Dedifferentiated amniotic fluid mesenchymal stem cell (primary cell): Measurements from ENCODE around the gene MIEN1.
"Not testable (repeated sequence)": the region's sequence is repeated elsewhere in the genome, so short reads cannot be mapped to it uniquely, and the experiment has no call there.

Source experiments
- DNase-seq: peaks from one replicate; pipeline ENCODE4 v3.0.0-alpha.2; 2016; ENCODE audit errors: extremely low spot score

MIEN1 gene

DNA sequence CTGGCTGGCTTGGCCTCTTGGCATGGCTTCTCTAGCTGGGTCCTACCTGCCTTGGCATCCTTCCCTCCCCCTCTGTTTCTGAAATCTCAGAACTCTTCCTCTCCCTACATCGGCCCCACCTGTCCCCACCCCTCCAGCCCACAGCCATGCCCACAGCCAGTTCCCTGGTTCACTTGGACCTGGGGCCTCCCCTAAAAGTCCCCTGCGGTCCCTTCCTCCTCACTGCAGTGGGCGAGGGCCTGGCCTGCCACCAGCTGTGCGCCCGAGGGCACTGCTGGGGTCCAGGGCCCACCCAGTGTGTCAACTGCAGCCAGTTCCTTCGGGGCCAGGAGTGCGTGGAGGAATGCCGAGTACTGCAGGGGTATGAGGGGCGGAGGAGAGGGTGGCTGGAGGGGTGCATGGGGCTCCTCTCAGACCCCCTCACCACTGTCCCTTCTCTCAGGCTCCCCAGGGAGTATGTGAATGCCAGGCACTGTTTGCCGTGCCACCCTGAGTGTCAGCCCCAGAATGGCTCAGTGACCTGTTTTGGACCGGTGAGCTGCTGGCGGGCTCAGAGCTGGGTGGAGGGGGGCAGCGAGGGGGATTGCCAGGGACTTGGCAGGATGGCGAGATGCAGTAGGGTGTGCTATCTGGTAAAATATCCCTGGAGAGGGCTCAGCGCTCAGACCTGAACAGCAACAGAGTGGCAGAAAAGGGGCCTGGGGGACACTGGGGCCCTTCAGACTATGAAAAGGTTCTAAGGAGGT is 14.1 kb downstream of the MIEN1 start:
- DNase-seq = no peak

DNA sequence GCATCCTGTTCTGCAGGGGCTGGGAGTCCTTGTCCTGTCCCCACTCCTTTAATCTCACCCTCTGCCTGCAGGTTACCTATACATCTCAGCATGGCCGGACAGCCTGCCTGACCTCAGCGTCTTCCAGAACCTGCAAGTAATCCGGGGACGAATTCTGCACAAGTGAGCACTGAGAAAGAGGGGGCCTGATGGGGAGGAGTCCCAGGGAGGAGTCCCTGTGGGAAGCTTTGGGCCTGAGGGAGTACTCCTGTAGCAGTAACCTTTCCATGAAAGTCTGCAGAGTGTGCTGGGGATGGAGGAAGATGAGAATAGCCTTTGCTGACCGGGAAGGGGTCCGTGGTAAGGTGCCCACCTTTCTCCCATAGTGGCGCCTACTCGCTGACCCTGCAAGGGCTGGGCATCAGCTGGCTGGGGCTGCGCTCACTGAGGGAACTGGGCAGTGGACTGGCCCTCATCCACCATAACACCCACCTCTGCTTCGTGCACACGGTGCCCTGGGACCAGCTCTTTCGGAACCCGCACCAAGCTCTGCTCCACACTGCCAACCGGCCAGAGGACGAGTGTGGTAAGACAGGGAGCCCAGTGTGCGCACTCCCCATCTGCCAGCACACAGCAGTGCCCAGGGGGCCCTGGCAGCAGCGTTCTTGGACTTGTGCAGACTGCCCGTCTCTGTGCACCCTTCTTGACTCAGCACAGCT is 14.8 kb downstream of the MIEN1 start:
- no peak for DNase-seq

DNA sequence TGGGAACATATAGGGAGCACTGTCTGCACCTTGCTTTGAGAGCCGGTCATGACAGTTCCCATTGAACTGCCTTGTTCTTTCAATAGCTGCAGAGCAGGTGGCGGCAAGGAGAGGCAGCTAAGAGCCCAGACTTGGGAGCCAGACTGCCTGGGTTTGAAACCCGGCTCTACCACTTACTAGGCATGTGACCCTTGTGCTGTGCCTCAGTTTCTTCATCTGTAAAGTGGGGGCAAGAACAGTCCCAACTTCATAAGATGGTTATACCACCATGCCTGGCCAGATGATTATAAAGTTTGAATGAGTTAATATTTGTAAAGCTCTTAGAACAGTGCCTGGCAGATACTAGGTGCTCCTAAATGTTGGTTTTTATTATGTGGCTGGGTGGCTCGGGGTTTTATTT is 16.1 kb downstream of the MIEN1 start:
- no peak for DNase-seq

DNA sequence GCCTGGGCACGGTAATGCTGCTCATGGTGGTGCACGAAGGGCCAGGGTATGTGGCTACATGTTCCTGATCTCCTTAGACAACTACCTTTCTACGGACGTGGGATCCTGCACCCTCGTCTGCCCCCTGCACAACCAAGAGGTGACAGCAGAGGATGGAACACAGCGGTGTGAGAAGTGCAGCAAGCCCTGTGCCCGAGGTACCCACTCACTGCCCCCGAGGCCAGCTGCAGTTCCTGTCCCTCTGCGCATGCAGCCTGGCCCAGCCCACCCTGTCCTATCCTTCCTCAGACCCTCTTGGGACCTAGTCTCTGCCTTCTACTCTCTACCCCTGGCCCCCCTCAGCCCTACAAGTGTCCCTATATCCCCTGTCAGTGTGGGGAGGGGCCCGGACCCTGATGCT is 18.5 kb downstream of the MIEN1 start:
- no peak for DNase-seq

DNA sequence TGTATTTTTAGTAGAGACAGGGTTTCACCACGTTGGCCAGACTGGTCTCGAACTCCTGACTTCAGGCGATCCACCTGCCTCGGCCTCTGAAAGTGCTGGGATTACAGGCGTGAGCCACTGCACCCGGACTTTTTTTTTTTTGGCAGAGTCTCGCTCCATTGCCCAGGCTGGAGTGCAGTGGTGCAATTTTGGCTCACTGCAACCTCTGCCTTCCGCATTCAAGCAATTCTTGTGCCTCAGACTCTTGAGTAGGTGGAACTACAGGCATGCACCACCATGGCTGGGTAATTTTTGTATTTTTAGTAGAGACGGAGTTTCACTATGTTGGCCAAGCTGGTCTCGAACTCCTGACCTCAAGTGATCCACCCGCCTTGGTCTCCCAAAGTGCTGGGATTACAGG is 19.3 kb downstream of the MIEN1 start:
- not testable (repeated sequence) for DNase-seq

DNA sequence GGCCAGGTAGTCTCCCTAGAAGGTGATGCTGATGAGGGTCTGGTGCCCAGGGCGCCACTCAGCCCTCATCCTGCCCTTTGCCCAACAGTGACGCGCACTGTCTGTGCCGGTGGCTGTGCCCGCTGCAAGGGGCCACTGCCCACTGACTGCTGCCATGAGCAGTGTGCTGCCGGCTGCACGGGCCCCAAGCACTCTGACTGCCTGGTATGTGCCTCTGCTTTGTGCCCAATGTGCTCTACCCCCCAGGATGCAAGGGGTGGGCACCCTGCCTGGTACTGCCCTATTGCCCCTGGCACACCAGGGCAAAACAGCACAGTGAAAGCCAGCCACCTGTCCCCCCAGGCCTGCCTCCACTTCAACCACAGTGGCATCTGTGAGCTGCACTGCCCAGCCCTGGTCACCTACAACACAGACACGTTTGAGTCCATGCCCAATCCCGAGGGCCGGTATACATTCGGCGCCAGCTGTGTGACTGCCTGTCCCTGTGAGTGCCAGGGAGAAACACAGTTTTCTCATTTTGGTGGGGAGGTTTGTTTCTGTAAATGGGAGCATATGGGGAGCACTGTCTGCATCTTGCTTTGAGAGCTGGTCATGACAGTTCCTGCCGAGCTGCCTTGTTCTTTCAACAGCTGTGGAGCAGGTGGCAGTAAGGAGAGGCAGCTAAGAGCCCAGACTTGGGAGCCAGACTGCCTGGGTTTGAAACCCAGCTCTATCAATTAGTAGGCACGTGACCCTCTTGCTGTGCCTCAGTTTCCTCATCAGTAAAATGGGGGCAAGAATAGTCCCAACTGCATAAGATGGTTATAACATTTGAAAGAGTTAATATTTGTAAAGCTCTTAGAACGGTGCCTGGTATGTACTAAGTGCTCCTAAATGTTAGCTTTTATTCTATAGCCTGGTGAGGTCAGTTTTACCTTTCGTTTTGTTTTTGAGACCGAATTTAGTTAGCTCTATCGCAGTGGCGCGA is 20.1 kb downstream of the MIEN1 start:
- no peak for DNase-seq

DNA sequence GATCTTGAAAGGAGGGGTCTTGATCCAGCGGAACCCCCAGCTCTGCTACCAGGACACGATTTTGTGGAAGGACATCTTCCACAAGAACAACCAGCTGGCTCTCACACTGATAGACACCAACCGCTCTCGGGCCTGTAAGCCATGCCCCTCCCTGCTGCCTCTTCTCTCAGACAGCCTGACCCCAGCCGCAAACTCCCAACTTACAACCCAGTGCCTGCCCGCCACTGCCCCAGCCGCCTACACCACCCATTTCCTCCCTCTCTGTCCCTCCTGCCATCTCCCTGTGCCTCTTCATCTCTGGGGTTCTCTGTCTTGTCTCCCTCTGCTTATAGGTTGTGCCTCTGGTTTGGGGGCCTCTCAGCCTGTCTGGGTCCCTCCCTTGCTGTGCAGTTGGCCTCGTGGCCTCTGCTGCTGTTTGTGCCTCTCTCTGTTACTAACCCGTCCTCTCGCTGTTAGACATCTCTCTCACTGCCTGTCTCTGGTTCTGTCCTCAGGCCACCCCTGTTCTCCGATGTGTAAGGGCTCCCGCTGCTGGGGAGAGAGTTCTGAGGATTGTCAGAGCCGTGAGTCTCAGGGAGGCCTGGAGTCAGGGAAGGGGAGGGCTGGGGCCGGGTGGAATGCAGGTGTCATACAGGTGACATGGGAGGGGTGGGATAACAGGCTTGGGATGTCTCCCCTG is 20.9 kb downstream of the MIEN1 start:
- DNase-seq = no peak

DNA sequence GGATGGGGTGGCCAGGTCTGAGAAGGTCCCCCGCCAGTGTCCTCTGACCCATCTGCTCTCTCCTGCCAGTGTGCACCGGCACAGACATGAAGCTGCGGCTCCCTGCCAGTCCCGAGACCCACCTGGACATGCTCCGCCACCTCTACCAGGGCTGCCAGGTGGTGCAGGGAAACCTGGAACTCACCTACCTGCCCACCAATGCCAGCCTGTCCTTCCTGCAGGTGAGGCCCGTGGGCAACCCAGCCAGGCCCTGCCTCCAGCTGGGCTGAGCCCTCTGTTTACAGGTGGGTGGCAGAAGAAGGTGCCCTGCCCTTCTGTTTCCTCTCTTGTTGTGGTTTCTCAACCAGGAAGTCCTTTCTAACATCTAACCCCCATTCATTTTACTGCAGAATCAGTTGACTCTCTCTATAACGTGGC is 23.4 kb downstream of the MIEN1 start:
- DNase-seq = no peak

DNA sequence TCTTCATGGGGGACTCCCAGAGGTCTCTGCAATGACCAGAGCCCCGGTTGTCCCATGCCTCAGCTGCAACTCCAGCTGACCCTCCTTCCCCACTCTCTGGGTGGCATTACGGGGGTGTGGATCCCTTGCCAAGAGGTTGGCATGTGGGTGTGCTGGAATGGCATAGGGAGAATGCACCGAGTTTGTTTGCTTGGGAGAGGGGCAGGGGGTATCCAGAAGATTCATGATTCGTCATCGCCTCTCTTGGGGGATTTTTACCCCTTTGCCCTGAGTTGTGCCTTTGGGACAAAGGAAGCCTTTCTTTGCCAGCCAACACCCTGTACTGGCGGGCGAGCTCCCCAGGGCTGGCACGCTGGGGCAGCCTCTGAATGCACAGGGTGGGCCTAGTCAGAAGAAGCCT is 23.9 kb downstream of the MIEN1 start:
- DNase-seq = no peak

DNA sequence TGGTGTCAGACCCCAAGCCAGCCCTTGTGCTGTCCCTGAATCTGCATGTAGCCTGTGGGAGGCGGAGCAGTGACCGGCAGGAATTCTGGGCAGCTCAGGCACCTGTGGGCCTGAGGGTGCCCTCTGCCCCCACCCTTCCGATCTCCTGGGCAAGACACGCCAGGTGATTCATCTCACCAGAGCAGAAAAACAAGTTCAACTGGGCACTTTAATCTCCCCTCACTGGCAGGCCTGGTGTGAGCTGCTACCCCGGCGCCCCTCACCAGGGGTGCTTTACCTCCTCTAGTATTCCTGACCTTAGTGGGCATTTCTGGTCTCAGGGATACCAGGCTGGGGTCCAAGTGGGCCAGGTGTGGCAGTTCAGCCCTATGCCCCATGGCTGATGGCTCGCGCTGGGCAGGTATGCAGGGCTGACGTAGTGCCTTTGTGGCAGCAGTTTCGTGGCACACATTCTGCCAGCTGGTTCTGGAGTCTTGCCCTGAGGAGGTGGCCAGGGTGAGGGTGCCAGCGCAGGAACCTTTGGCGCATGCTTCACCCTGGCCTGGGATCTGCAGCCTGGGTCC is 24.5 kb downstream of the MIEN1 start:
- no peak for DNase-seq

DNA sequence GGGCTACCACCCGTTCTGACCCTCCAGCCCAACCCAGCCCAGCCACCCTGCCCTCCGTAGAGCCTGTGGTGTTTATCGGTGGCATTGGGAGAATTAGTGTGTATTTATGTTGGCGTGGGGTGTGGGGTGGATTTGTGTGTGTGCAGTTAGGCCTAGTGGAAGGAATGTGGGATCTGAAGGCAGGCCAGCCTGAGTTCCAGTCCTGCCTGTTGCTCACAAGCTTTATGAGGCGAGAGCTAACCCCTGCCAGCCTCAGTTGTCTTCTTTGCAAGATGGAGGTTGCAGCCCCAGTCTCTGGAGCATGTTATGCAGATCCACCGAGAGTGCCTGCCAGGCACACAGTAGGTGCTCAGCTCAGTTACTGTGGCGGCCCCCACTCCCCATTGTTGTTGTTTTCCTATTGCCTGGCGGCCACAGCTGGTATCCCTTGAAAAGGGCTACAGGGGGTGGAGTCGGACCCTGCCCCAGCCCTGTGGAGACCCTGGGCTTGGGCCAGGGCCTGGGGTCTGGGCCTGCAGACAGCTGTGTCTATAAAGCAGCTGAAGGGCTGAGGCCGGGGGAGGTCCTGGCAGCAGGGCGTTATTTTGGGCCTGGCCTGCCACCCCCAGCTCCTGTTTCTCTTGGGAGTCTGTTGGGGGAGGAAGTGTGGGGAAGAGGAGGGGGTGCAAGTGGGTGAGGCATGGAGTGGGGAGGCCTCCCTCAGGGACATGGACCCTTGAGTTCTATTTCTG is 25.3 kb downstream of the MIEN1 start:
- peak; percentile 22 for DNase-seq

DNA sequence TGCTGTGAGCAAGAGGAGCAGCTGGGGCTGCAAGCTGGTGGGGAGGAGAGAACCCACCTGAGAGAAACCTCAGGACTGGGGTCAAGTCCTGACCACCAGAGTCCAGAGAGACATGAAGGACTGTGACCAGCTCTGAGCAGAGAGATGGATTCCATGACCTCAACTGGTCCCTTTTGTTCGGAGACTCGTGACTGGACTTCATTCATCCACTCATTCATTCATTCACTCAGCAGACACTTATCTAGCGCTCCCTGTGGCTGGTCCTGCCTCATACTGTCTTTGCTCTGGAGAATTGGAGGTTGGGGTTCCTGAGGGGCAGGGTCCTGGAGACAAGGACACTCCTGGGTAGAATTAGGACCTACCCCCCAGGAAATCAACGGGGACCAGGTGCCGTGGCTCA is 26.4 kb downstream of the MIEN1 start:
- DNase-seq = no peak

DNA sequence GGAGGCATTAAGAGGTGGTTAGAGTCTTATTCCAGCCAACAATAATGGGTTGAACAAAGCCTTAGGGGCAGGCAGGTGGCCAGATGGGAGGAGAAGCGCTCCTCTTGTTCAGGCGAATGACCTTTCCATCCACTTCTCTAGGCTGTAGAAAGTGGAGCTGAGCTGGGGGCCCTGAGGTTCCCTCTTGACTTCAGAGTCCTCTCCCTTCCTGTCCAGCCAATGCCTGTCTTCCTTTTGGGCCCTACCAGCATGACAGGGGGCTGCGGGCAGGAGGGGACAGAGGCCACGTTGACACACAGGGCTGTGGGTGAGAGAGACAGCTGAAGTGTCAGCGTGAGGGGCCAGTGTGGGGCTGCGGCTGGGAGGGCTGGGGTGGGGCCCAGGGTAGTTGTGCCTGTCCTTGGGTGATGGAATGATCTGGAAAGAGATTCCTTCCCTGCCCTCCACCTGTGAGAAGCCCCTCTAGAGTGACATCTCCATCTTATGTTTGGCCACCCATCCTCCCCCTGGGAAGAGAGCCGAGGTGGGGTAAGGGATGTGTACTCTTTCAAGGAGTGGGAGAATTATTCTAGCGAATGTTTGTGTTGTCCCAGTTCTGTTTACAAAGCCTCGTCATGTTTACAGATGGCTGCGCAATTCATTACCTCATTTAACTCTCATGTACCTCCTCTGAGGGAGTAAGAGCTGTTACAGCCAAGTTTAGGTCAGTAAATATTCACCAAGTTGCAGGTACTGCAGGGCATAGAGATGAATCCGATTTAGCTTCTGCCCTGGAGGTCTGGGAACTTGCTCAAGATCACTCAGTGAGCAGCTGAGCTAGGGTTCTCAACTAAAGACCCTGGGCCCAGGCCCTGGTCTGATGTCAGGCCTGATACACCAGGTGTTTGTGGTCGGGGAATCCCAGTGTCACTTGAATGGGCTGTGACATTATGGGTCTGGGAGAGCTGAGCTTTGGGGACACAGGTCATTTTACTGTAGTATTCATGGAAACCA is 27.1 kb downstream of the MIEN1 start:
- no peak for DNase-seq

DNA sequence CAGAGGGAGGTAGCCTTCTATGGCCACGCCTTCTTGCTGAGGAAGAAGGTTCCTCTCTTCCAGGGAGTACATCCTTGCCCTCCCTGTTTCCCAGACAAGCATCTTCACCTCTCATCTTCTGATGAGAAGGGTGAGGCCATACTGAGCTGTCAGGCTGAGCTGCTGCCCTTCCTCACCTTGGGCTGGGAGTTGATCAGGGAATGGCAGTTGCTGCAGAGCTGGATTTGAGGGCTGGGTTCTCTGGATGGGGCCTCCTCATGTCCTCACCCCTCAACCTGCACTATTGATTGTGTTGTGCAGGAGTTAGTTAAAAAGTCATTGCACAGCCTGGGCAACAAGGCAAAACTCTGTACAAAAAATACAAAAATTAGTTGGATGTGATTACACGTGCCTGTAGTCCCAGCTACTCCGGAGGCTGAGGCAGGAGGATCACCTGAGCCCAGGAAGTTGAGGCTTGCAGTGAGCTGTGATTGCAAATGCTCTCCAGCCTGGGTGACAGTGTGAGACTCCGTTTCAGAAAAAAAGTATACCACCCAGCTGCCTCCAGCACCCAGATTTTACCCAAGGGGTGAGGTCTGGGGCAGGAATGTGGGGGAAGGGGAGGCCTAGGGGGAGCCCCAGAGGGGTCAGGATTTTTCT is 28.4 kb downstream of the MIEN1 start:
- DNase-seq = no peak

DNA sequence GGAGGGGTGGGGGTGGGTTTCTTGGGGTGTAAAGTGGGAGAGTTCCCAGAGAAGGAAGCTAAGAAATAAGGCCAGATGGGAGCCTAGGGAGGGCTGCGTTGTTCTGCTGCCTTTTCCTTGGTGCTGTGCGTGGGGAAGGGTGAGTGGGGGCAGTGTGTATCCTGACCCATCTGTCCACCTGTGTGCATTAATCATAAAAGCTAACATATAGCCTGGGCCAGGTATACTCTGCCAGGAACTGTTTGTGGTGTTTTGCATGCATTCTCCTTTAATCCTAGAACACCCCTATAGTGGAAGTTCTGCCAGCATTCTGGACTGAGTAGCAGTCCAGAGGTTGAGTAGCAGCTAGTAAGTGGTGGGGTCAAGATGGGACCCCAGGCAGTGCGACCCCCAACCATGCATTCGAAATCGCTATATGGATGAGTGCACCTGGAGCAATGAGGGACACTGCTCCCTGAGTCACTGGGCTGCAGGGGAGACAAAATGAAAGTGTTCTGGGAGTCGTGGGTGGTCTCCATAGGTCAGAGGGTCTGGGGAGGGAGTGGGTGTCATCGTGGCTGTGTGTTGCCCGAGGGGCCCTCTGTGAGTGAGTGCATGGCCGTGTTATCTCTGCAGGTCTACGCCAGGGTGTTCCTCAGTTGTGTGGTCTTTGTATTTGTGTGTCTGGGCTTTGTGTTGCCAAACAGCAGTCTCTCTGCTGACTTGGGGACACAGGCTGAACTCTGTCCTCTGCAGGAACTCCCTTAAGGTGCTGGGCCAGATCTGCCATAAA is 29.1 kb downstream of the MIEN1 start:
- DNase-seq = no peak

DNA sequence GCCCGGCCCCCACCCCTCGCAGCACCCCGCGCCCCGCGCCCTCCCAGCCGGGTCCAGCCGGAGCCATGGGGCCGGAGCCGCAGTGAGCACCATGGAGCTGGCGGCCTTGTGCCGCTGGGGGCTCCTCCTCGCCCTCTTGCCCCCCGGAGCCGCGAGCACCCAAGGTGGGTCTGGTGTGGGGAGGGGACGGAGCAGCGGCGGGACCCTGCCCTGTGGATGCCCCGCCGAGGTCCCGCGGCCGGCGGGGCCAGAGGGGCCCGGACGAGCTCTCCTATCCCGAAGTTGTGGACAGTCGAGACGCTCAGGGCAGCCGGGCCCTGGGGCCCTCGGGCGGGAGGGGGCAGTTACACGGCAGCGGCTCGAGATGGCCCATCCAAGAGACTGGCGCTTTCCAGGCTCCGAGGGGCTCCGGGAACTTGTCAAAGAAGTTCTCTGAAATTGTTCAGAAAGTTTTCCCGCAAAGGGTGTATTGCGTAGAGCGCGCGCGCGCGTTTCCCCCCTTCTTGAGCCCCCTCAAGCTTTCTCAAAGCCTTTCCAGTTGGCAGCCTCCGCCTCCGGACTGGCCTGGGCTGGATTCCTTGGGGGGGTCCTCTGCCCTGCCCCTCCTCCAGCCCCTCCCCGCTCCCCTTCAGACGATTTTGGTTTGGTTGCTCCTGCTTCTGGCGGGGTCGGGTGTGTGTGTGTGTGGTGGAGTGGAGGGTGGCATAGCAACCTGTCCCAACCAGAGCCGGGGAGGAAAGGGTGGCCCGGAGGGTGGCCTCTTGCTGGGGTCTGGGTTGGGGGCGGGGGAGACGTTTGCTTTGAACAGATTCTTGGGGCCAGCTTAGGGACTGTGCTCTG is 30.0 kb downstream of the MIEN1 start:
- DNase-seq = peak; percentile 15

DNA sequence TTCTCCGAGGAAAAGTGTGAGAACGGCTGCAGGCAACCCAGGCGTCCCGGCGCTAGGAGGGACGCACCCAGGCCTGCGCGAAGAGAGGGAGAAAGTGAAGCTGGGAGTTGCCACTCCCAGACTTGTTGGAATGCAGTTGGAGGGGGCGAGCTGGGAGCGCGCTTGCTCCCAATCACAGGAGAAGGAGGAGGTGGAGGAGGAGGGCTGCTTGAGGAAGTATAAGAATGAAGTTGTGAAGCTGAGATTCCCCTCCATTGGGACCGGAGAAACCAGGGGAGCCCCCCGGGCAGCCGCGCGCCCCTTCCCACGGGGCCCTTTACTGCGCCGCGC is 30.5 kb downstream of the MIEN1 start, which contains the start of gene ERBB2:
Gene ERBB2, plus strand, starts transcription at position 247 of the 330 bp plus-strand sequence. CDS start 175 bp downstream, outside the sequence.
- peak; percentile 76 for DNase-seq
